Astrocyte of the hippocampus (primary cell): ENCODE data around the gene PUS7L.
"Not testable (repeated sequence)": the region's sequence is repeated elsewhere in the genome, so short reads cannot be mapped to it uniquely, and the experiment has no call there.

ENCODE experiments used
- DNase-seq: peaks from one replicate; pipeline ENCODE4 v3.0.0; 2011; ENCODE audit warnings: low read depth, low spot score

PUS7L gene, protein sequence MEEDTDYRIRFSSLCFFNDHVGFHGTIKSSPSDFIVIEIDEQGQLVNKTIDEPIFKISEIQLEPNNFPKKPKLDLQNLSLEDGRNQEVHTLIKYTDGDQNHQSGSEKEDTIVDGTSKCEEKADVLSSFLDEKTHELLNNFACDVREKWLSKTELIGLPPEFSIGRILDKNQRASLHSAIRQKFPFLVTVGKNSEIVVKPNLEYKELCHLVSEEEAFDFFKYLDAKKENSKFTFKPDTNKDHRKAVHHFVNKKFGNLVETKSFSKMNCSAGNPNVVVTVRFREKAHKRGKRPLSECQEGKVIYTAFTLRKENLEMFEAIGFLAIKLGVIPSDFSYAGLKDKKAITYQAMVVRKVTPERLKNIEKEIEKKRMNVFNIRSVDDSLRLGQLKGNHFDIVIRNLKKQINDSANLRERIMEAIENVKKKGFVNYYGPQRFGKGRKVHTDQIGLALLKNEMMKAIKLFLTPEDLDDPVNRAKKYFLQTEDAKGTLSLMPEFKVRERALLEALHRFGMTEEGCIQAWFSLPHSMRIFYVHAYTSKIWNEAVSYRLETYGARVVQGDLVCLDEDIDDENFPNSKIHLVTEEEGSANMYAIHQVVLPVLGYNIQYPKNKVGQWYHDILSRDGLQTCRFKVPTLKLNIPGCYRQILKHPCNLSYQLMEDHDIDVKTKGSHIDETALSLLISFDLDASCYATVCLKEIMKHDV

DNA sequence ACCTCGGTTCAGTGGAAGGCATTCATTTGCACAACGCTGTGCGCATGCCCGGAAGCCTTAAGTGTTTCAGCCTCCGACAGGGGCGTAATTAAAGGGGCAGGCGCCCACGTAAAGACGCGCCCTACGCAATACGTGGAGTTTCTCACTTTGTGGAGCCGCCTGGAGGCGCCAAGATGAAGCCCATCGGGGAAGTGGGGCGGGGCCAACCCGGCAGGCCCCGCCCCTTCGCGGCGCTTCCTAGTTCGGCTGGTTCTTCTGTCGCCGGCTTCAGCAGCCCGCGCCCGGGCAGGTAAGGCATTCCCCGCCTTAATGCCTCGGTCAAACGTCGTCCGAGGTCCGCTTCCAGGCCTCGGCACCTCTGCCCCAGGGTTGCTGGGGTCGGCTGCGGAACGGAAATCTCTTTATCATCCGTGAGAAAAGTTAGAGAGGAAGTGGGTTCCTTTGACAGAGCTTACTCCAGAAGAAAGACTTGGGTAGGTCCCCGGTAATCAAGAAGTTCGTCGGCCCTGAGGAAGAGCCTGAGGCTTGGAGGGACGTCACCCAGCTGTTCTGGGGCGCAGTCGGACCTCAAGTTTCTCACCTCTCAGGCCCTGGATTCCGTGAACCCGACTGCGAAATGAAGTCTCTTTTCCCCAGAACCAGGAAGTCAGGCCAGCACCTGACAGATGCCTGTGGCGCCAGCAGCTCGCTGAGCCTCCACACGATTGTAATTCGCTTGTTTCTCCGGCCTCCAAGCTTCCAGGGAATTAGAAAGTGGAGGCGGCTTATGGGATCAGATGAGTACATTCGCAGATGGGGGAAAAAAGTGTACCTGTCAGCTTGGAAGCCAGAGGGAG lies at the start of gene PUS7L, which contains the start of gene IRAK4:
PUS7L (minus strand) TSS at position 63 of the 836 bp plus-strand sequence. CDS start 3,545 bp downstream, outside the sequence.
IRAK4 (plus strand) TSS at position 224 of the 836 bp plus-strand sequence. CDS start 9,161 bp downstream, outside the sequence.
- peak; percentile 98 for DNase-seq

DNA sequence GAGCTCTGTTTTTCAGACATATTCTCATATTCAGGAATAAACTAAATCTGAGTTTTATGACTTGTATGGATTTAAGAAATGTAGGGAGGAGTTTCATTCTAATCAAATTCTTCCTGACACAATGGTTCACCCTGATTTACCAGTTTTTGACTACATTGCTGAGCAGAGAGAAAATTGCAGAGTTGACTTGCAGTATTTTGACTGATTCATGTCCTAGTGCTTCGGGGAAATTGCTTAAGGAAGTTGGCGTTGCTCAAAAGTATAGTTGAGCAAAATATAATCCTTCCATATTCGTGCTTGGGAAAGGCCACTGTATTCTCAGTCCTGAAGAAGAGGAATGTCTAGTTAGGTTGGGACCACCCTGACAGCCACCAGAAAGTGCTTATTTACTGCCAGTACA lies 48.8 kb upstream of the PUS7L start:
- no peak for DNase-seq

DNA sequence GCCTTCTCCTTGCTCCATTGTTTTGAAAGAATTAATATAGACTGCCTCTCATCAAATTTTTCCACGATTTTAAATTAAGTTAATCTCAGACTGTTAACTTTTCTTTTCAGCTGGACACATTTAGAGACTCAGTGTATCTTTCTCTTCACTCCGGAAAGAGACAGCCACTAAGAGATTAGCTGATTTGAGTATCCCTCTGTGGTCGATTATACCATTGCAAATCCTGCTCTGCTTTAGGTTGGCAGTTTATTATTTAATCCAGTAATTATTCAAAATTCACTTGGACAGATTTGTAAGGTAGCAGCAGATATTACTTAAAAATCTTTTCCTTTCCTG lies 48.1 kb upstream of the PUS7L start:
- no peak for DNase-seq

DNA sequence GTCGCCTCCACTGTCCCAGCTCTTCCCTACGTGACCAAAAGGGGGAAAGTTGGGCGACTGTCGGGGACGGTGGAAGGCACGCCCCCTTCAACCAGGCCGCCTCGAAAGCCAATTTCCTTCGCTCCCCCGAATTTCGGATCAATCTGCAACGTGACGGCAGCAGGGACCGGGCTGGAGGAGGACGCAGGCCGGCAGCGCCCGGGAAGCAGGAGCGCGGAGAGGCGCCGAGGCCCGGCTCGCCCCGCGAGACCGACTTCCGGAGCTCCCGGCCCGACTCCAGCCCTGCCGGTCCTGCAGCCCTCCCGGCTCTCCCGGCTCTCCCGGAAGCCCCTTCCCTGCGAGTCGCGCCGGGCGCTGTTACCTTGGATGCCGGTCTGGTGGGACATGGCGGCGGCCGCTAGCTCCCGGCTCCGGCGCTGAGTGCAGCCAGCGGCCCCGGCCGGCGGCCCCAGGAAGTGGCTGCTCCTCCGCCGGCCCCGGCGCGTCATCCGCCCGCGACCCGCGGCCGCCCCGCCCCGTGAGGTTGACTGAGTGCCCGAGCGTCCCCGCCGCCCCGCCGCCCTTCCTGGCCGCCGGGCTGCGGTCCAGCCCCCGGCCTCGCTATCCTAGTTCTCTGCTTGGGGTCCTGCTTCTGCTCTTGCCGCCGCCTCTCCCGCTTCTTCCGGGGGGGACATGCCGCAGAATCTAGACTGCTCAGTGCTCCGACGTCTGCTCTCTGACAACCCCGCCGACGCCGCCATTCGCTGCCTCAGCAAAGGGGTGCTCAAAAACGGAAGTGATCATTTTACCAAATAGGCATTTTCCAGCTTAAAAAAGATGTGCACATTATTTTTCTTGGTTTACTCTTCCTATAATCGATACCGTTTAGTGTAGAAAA lies 47.5 kb upstream of the PUS7L start, which contains the start of gene TWF1:
TWF1 (minus strand) TSS at position 458 of the 877 bp plus-strand sequence; CDS start at position 386, 72 bp downstream.
- peak; percentile 96 for DNase-seq

DNA sequence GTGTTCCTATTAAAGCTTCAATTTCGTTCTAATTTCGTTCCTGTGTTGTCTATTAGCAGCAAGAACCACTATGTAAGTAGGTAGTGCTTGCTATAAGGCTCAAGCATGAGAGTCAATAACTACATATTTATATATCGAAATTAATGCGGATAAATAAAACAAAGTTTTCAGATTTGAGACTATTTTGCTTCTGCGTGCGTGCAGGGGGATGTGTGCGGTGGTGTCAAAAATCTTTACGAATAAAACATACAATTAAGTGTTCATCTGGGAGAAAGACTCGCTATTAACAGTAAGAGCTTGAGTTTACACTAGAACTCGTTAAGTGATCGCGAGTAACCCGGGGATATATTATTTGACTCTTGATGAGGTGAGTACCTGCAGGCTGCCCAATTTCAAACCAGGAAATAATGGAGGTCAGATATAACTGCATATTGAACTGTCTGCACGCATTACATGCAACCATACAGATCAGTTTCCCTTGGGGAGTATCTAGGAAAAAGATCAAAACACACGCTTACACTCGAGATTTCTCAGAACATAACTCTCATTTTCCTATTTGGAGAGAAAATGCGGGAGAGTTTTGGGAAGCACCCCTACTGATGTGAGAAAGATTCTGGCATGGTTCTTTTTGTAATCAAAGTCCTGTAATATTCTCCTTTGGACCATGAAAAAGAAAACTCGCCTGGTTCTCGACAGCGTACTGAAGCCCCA lies 46.7 kb upstream of the PUS7L start:
- DNase-seq: no peak

DNA sequence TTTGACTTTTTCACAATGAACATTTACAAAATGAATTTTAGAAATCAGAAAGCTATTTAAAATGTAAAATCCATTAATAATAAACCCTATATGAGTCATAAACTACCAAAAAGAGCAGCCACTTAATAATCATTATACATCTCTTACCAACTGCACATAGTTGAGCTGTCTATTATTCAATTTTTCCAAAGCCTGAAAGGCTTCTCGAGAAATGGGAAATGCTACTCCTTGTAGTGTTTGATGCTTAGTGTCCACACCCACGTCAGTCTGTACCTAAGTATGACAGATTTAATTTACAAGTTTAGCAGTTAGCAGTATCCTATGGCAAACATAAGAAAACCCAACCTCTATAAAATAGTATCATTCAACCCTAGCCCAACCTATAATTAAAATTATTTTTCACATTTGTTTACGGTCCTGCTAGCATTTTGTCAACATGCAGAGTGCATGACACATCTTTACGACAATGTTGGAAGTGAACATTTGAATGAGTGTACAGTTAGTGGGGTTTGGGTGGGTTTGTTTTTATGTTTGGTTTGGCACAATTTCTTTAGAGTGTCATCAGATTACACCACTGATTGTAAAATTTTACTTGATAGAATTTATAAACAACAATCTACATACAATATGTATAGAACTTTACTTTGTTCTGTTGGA lies 39.1 kb upstream of the PUS7L start:
- DNase-seq: no peak

DNA sequence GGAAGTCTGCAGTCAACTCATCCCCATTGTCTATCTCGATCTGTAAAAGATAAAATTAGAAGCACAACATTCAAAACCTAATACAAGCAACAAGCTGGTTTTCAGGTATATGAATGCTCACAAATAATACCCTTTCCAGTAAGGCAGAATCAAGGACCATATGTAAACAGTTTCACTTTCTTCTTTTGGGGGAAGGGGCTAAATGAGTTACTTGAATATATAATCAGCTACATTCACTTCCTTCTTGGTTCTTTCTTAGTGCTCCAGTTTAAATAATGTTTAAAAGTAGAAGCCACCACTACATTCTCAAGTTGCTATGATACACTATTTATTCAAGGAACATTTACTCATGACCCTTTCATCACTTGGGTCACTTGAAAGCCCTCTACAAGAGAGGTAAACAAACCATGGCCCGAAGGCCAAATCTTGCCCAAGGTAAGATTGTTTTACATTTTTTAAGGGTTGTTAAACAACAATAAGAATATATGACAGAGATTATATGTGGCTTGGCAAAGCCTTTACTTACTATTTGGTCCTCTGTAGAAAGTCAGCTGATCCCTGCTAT lies 37.2 kb upstream of the PUS7L start:
- DNase-seq: no peak

DNA sequence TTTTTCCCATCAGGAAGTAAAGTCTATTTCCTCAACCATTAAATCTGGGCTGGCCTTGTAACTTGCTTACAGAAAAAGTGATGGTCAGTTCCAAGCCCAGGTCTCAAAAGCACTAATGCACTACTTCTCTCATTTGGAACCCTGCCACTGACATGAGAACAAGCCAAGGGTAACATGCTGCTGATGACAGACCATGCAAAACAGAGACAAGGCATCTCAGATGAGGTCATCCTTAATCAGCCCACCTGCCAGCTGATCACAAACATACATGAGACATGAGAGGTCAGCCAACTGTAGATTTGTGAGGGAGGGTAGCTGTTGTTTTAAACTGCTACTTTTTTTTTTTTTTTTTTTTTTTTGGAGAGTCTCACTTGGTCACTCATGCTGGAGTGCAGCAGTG lies 31.4 kb upstream of the PUS7L start:
- peak; percentile 52 for DNase-seq

DNA sequence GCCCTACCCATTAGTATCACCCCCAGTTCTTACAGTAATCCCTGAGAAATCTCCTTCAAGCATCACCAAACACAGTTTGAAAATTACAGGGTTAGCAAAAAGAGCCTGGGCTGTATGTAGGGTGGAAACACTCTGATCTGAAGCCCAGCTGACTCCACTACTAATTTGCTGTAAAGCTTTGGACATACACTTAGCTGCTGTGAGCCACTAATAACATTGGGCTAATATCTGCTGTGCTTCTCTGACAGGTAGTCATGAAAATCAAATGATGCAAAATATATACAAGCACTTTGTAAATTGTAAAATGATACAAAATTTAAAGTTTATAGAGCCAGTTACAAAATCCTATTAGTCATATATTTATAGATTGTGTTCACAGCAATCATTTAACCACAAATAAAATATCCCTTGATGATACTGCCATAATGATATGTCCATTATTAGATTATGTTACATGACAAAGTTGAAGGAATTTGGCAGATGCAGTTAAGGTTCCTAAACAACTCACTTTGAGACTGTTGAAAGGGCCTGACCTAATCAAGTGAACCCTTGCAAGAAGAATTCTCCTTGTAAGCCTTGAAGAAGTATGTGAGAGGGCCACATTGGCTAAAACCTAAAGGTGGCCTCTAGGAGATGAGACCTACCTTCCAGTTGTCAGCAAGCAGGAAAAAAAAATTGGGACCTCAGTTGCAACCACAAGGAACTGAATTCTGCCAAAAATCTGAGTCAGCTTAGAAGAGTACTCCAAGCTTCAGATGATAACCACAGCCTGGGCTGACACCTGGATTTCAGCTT lies 28.5 kb upstream of the PUS7L start:
- DNase-seq: no peak

DNA sequence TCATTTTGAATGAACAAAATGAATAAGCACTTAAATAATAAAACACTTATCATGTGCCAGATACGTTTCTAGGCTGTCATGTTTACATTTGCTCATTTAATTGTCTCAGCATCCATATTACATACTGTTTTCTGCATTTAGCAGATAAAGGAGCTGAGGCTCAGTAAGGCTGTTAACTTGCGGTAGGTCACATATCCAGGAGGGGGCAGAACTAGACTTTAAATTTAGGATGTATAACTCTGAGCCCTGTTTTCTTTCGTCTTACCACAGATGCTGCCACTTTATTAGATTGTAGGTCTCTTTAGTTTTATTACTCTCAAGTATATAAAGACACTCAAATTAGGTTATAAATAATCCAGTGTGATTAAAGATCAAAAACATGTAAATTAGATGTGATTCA lies 17.9 kb upstream of the PUS7L start:
- peak; percentile 27 for DNase-seq

DNA sequence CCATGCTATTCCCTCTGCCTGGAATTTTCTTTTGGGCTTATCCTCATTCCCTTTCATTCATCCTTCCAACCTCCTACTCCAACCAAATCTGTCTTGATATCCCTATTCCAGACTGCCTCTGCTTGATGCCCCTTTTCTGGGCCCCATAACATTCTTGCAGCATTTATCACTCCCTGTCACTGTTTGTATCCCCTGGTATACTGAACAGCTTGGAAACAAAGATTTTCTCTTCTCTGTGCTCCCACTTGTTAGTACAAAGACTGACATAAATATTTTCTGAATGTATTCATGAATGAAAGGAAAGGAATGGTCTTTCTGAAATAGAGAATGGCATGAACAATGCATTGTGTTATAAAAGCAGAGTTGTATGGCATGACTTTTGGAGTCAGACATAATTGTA lies 7.7 kb upstream of the PUS7L start:
- DNase-seq: peak; percentile 52

DNA sequence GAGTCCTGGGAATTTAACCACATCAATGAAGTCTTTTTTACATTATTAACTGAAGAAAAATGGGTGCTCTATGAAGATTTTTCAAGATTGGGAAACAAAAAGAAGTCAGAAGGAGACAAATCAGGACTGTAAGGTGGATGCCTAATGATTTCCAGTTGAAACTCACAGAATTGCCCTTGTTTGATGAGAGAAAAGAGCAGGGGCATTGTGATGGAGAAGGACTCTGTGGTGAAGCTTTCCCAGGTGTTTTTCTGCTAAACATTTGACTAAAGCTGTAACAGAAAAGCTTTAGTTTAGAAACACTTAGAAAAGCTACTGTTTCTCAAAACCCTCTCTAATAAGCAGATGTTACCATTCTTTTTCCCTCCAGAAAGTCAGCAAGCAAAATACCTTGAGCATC lies 5.9 kb upstream of the PUS7L start:
- DNase-seq: no peak

DNA sequence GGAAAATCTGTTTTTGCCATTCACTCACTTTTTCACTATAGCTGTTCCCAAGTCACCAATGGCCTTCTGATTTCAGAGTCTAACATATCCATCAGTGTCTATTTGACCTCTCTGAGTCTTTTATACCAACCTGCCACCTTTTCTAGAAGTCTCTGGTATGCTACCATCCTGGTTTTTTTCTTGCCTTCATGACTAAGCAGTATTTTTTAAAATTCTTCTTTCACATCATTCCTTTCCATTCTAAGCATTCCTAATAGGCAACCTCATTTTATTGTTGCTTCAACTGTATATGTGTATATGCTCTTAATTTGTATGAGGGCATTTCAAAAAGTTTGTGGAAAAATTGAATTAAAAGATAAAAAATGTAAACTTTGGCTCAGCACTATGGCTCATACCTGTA lies 5.2 kb upstream of the PUS7L start:
- DNase-seq: no peak

DNA sequence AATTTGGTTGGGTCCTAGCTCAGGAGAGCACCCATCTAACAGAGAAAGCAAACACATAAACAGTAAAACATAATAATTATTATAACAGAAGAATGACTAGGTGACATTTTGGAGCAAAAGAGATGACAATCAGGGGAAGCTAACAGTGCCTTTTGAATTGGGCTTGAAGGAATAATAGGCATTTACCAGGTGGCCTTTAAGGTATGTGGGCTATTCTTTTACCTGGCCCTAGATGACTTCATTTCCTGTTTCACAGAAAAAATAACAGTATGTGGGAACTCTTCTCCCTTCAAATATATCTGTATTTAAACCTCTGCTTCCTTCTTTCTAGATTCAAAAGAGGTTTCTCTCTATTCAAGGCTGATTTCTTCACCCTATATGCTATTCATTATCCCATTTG lies 4.0 kb upstream of the PUS7L start:
- no peak for DNase-seq

DNA sequence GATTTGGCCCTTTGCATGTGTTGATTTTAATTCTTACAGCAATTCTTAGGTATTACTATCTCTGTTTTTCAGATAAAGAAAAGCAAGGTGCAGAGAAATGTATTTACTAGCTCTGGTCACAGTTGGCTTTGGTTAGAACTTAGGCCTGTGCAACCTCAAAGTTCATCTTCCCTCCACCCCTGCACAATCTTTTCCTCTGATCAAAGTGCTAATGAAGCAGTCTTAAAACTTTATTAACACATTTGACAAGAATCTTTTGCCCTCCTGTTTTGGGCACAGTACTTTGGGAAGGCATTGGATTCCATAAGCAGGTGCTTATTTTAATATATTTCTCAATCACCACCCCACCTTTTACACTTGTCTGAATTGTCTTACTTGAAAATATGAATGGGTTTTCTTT lies 2.9 kb upstream of the PUS7L start:
- DNase-seq: no peak

DNA sequence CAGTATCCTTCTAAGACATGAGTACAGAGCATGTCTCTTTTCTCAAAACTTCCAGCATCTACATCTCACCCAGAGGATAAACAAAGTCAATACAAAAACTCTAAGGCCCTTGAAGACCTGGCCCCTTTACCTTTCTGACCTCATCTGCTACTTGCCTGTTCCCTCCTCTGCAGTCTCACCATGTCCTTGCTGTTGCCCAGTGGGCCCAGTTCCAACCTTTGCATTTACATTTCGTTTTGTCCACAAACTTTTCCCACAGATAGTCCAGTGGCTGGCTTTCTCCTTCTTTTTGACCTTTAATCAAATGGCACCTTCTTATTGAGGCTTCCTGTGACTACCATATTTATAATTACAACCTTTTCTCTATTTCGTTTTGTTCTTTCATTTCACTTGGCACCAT lies 1.8 kb upstream of the PUS7L start:
- no peak for DNase-seq

DNA sequence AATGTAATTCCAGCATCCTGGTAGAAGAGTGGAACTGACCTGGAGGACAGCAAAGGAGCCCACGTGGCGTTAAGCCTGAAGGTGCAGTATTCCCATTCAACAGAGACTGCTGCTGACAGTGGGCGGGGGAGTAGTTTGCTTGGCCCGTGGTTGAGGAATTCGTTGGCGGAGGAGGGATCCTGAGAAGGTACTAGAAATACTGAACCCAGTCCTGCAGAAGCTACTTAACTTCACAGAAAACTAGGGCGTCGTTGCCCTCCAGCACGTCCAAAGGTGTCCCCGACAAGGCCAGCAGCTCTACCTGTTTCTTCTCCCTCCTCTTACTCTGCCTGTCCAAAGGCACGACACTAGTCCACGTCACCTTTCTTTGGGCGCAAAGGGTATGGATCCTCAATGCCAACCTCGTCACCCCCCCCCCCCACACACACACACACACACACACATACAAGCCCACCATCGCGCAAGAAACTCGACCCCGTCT lies 303 bp downstream of the PUS7L start:
- DNase-seq: peak; percentile 57

DNA sequence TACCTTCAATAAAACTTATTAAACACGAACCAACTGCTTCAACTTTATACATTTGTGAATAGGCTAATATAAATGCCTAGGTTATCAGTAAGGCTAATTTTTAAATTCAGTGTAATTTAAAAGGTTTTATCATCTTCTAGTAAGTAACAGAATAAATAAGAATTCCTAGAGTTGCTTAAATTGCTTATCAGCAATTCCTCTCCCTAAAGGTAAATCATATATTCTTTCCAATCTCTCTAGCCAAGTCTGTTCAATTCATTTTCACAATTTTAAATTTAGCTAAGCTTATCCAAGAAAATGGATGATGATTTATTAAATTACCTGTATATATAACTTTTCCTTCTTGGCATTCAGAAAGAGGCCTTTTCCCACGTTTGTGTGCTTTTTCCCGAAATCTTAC lies 4.6 kb downstream of the PUS7L start:
- no peak for DNase-seq

DNA sequence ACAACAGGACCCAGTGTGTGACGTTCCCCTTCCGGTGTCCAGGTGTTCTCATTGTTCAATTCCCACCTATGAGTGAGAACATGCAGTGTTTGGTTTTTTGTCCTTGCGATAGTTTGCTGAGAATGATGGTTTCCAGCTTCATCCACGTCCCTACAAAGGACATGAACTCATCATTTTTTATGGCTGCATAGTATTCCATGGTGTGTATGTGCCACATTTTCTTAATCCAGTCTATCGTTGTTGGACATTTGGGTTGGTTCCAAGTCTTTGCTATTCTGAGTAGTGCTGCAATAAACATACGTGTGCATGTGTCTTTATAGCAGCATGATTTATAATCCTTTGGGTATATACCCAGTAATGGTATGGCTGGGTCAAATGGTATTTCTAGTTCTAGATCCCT lies 7.2 kb downstream of the PUS7L start:
- not testable (repeated sequence) for DNase-seq
